Measurements from ENCODE around the gene PRPF38B.

PRPF38B gene

DNA sequence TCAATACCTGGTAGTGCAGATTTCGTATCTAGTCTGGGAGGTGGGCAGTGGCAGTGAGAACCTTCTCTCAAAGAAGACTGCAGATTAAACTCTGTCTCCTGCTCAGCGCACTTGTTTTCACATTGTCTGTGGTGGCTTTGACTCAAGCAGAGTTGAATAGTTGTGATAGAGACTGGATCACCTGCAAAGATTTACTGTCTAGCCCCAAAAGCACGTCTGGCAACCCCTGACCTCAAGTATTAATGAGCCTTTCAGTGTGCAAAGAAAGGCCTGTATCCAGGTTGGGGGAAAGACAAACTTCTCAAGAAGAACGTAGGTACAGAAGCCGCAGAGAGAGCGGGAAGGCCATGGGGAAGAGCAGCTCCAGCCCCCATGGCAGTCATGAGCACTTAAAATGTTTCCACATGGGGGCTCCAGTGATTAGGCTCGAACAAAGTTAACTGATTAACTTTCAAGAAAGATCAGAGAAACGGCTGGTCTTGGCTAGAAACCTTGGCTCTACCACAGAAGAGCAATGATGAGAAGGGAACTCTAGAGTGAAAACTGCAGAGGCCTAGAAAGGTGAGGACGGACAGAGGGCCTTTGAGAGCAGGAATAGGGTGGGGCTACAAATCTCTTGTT lies 46.4 kb upstream of the PRPF38B start:
- Histone ChIP-seq H3K9me3 (replicated peaks; ENCODE audit: insufficient read depth, low read length) (no peaks in the 10 kb centered on the region), H4K20me1 (ENCODE audit: insufficient read depth, low read length) (no peaks in the 10 kb centered on the region), H3K9me2 (replicated peaks; ENCODE audit: insufficient read depth, low read length) (no peaks in the 10 kb centered on the region), H3K79me2 (ENCODE audit: low read length) (no peaks in the 10 kb centered on the region), H3K36me3 (replicated peaks; ENCODE audit: insufficient read depth, low read length) (no peaks in the 10 kb centered on the region), H3K9ac (ENCODE audit: low read length) (no peak overlapping the region), H3K27me3 (replicated peaks; ENCODE audit: insufficient read depth, low read length) (no peaks in the 10 kb centered on the region), H2AFZ (ENCODE audit: low read length) (no peak overlapping the region), H3K4me2 (ENCODE audit: low read depth, low read length) (no peak overlapping the region), H3F3A (ENCODE audit: insufficient read depth, low read length) (no peaks in the 10 kb centered on the region), H3K4me1 (ENCODE audit: low read length) (no peaks in the 10 kb centered on the region), H3K4me3 (ENCODE audit: low read length) (no peak overlapping the region), H3K27ac (ENCODE audit: low read length) (no peak overlapping the region)
- TF ChIP-seq EZH2phosphoT487 (IDR thresholded peaks at IDR 0.05; ENCODE audit: low read length): no peak
- TF ChIP-seq, protein P1, sequence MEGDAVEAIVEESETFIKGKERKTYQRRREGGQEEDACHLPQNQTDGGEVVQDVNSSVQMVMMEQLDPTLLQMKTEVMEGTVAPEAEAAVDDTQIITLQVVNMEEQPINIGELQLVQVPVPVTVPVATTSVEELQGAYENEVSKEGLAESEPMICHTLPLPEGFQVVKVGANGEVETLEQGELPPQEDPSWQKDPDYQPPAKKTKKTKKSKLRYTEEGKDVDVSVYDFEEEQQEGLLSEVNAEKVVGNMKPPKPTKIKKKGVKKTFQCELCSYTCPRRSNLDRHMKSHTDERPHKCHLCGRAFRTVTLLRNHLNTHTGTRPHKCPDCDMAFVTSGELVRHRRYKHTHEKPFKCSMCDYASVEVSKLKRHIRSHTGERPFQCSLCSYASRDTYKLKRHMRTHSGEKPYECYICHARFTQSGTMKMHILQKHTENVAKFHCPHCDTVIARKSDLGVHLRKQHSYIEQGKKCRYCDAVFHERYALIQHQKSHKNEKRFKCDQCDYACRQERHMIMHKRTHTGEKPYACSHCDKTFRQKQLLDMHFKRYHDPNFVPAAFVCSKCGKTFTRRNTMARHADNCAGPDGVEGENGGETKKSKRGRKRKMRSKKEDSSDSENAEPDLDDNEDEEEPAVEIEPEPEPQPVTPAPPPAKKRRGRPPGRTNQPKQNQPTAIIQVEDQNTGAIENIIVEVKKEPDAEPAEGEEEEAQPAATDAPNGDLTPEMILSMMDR (IDR thresholded peaks at IDR 0.05; ENCODE audit: low read length): no peak
- no peak for TF ChIP-seq EZH2 (optimal IDR thresholded peaks at IDR 0.05; ENCODE audit: low read depth, low read length)
- DNase-seq: no peak

DNA sequence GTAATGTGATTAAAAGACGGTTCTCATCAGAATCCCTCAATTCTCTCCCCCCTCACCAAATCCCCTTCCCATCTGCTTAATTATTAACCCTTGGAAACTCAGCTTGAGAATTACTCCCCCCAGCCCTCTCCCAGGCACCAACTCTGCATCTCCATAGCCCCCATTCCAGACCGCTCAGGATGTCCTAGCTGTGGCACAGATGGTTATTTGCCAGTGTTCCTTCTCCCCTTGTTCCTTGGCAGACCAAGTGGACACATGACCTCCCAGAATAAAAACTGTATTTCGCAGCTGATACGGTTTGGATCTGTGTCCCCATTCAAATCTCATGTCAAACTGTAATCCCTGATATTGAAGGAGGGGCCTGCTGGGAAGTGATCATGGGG lies 45.9 kb upstream of the PRPF38B start:
- Histone ChIP-seq H2AFZ (ENCODE audit: low read length) (no peak overlapping the region), H3K9me2 (replicated peaks; ENCODE audit: insufficient read depth, low read length) (no peaks in the 10 kb centered on the region), H3K27me3 (replicated peaks; ENCODE audit: insufficient read depth, low read length) (no peaks in the 10 kb centered on the region), H3K4me1 (ENCODE audit: low read length) (no peaks in the 10 kb centered on the region), H3K36me3 (replicated peaks; ENCODE audit: insufficient read depth, low read length) (no peaks in the 10 kb centered on the region), H4K20me1 (ENCODE audit: insufficient read depth, low read length) (no peaks in the 10 kb centered on the region), H3K27ac (ENCODE audit: low read length) (no peak overlapping the region), H3K4me2 (ENCODE audit: low read depth, low read length) (no peak overlapping the region), H3K9ac (ENCODE audit: low read length) (no peak overlapping the region), H3K9me3 (replicated peaks; ENCODE audit: insufficient read depth, low read length) (no peaks in the 10 kb centered on the region), H3K4me3 (ENCODE audit: low read length) (no peak overlapping the region), H3F3A (ENCODE audit: insufficient read depth, low read length) (no peaks in the 10 kb centered on the region), H3K79me2 (ENCODE audit: low read length) (no peaks in the 10 kb centered on the region)
- no peak for DNase-seq
- TF ChIP-seq EZH2phosphoT487 (IDR thresholded peaks at IDR 0.05; ENCODE audit: low read length): no peak
- TF ChIP-seq EZH2 (optimal IDR thresholded peaks at IDR 0.05; ENCODE audit: low read depth, low read length): no peak
- TF ChIP-seq, protein P1 (IDR thresholded peaks at IDR 0.05; ENCODE audit: low read length): no peak

DNA sequence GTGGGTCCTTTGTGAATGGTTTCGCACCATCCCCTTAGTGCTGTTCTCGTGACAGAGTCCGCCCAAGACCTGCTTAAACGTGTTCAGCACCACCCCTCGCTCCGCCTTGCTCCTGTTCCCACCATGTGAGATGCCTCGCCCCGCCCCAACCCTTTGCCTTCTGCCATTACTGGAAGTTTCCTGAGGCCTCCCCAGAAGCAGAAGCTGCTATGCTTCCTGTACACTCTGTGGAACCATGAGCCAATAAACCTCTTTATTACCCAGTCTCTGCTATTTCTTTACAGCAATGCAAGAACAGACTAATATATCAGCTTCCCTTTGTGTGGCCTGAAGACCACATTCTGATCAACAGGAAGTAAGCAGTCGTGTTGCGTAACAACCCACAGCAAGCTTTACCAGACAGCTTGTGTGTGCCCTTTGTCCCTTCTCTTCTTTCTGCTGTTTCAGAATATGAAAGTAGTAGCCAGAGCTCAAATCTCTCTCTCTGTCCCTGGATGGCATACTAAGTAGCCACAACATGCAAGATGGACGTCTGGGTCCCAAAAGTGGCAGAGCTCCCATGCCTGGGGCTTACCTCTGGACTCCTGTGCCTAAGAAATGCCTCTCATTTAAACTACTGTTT lies 45.4 kb upstream of the PRPF38B start:
- Histone ChIP-seq H3K4me3 (ENCODE audit: low read length) (no peak overlapping the region), H3K4me1 (ENCODE audit: low read length) (no peaks in the 10 kb centered on the region), H4K20me1 (ENCODE audit: insufficient read depth, low read length) (no peaks in the 10 kb centered on the region), H3K27ac (ENCODE audit: low read length) (no peak overlapping the region), H3F3A (ENCODE audit: insufficient read depth, low read length) (no peaks in the 10 kb centered on the region), H3K27me3 (replicated peaks; ENCODE audit: insufficient read depth, low read length) (no peaks in the 10 kb centered on the region), H3K9ac (ENCODE audit: low read length) (no peak overlapping the region), H3K4me2 (ENCODE audit: low read depth, low read length) (no peak overlapping the region), H3K36me3 (replicated peaks; ENCODE audit: insufficient read depth, low read length) (no peaks in the 10 kb centered on the region), H3K9me2 (replicated peaks; ENCODE audit: insufficient read depth, low read length) (no peaks in the 10 kb centered on the region), H3K9me3 (replicated peaks; ENCODE audit: insufficient read depth, low read length) (no peaks in the 10 kb centered on the region), H3K79me2 (ENCODE audit: low read length) (no peaks in the 10 kb centered on the region), H2AFZ (ENCODE audit: low read length) (no peak overlapping the region)
- TF ChIP-seq, protein P1 (IDR thresholded peaks at IDR 0.05; ENCODE audit: low read length): no peak
- TF ChIP-seq EZH2phosphoT487 (IDR thresholded peaks at IDR 0.05; ENCODE audit: low read length) (no peak), EZH2 (optimal IDR thresholded peaks at IDR 0.05; ENCODE audit: low read depth, low read length) (no peak)
- DNase-seq: no peak

Measured in MM.1S (cell line).